Fibroblast of skin of left biceps (primary cell): Measurements from ENCODE around the gene UNC5C.

Source experiments
- DNase-seq, 2 experiments: peaks; one replicate each; pipeline ENCODE4 v3.0.0-alpha.2; 2013; ENCODE audit warnings: low read depth in 2 of 2

Gene UNC5C

GRCh38 chr4:95402299-95402698, 146.5 kb downstream of the UNC5C start:
- no peak for DNase-seq

- no peak for DNase-seq
Measured at GRCh38 chr4:95398217-95398616, 150.6 kb downstream of the UNC5C start.

GRCh38 chr4:95394752-95395306, 153.9 kb downstream of the UNC5C start:
- no peak for DNase-seq

- no peak for DNase-seq
Measured at GRCh38 chr4:95393821-95394220, 155.0 kb downstream of the UNC5C start.

GRCh38 chr4:95388911-95389310, 159.9 kb downstream of the UNC5C start:
- DNase-seq = no peak

GRCh38 chr4:95387719-95388118, 161.1 kb downstream of the UNC5C start:
- DNase-seq = no peak

- DNase-seq = no peak
Measured at GRCh38 chr4:95386410-95386809, 162.4 kb downstream of the UNC5C start.

- no peak for DNase-seq
Measured at GRCh38 chr4:95381843-95382580, 166.8 kb downstream of the UNC5C start.

- DNase-seq = no peak
Measured at GRCh38 chr4:95379633-95380032, 169.1 kb downstream of the UNC5C start.

- no peak for DNase-seq
Measured at GRCh38 chr4:95377366-95377900, 171.3 kb downstream of the UNC5C start.

- no peak for DNase-seq
Measured at GRCh38 chr4:95371476-95372224, 177.1 kb downstream of the UNC5C start.

- DNase-seq = no peak
Measured at GRCh38 chr4:95367824-95368223, 180.9 kb downstream of the UNC5C start.

- no peak for DNase-seq
Measured at GRCh38 chr4:95363966-95364365, 184.8 kb downstream of the UNC5C start.

GRCh38 chr4:95363559-95363925, 185.2 kb downstream of the UNC5C start:
- DNase-seq = no peak

GRCh38 chr4:95362906-95363558, 185.7 kb downstream of the UNC5C start:
- no peak for DNase-seq

- no peak for DNase-seq
Measured at GRCh38 chr4:95362066-95362465, 186.7 kb downstream of the UNC5C start.

- DNase-seq = no peak
Measured at GRCh38 chr4:95361696-95361965, 187.1 kb downstream of the UNC5C start.

- DNase-seq = no peak
Measured at GRCh38 chr4:95360906-95361695, 187.7 kb downstream of the UNC5C start.

GRCh38 chr4:95360256-95360903, 188.4 kb downstream of the UNC5C start:
- no peak for DNase-seq

GRCh38 chr4:95358421-95358820, 190.4 kb downstream of the UNC5C start:
- DNase-seq = no peak

GRCh38 chr4:95355021-95355420, 193.8 kb downstream of the UNC5C start:
- no peak for DNase-seq
